GM21423 (cell line): Measurements from ENCODE around the gene TCF15.
"Not testable (repeated sequence)": the region's sequence is repeated elsewhere in the genome, so short reads cannot be mapped to it uniquely, and the experiment has no call there.

Source experiments
- ATAC-seq: cut with Tn5 transposase; IDR thresholded peaks from one replicate; pipeline ENCODE4 v1.9.1; 2021; ENCODE audit warnings: mild to moderate bottlenecking, moderate library complexity; ENCODE audit not compliant: unreplicated experiment

The TCF15 gene

DNA sequence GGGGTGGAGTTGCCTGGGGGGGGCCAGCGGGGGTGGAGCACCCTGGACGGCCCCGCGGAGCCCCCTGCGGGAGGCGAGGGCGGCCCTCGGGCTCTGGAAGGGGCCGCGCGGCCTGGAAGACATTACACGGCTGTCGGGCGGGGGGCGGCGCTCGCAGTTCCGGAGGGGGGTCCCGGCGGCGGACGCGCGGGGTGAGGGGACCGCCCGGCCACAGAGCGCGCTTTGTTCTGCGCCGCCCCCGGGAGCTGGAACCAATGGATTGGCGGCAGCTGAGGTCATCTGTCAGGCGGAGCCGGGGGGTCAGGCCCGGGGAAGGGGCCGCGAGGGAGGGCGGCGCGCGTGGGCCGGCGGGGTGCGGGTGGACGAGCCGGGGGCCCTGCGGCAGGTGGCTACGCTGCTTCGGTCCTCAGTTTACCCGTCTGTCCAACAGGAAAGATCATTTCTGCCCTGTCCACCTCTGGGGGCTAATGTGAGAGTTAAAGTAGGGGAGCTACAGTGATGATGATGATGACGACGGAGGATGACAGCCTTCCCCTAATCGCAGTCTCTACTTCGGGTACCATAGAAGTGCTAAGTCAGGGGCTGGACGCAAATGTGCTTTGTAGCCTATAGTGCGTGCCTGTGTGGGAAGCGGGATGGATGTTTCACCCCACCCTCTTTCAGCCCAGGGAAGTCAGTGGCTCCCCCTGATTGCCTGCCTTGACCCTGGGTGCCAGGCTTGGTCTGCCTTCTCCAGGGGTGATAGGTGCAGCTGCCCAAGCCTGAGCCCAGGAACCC is 32.5 kb upstream of the TCF15 start:
- ATAC-seq = no peak

- ATAC-seq = not testable (repeated sequence)
These were observed 31.9 kb upstream of the TCF15 start for GRCh38 chr20:642013-642397.

DNA sequence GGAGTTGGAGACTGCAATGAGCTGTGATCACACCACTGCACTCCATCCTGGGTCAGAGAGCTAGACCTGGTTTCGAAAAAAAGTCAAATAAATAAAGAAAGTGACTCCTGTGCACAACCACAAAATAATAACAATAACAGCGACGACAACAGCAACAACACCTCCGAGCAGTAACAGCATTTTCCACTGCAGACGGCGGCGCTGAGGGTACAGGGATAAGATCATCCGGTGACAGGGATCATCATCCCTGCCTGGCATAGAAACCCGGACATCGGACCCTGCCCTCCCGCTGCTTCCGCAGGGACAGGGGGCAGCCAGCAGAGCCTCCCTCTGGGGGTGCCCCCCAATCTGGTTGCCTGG is 31.4 kb upstream of the TCF15 start:
- ATAC-seq = no peak

DNA sequence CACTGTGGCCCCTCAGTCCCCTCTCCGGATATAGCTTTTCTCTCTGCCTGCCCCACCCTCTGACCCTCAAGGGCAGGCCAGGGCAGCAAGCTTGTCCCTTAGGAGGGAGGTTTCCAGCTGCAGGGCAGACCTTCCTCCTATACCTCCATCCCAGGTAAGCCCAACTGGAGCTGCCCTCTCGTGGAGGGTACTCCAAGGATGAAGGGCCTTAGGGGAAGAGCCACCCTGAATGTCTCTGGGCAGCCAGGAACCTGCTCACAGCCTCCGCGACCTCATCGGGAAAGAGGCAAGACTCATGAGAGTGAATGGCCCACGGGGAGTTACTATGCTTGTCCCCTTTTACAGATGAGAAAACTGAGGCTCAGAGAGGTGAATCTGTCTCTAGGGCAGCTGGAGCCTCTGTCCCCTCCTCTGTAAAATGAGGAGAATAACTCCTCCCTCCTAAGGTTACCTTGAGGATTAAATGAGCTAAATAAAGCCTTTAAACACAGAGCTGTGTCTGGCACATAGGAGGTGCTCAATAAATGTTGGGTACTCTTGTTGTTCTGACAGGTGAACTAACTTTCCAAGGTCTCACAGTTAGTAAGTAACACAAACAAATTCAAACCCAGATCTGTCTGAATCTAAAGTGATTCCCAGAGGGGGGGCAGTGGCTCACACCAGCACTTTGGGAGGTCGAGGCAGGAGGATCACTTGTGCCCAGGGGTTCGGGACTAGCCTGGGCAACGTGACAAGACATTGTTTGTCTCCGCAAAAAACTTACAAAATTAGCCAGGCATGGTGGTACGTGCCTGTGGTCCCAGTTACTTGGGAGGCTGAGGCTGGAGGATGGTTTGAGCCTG is 30.8 kb upstream of the TCF15 start:
- no peak for ATAC-seq

- ATAC-seq = no peak
These were observed 28.5 kb upstream of the TCF15 start for GRCh38 chr20:638579-638978.

- no peak for ATAC-seq
These were observed 27.4 kb upstream of the TCF15 start for GRCh38 chr20:637559-637958.

- ATAC-seq = no peak
These were observed 25.8 kb upstream of the TCF15 start for GRCh38 chr20:635893-636338.

DNA sequence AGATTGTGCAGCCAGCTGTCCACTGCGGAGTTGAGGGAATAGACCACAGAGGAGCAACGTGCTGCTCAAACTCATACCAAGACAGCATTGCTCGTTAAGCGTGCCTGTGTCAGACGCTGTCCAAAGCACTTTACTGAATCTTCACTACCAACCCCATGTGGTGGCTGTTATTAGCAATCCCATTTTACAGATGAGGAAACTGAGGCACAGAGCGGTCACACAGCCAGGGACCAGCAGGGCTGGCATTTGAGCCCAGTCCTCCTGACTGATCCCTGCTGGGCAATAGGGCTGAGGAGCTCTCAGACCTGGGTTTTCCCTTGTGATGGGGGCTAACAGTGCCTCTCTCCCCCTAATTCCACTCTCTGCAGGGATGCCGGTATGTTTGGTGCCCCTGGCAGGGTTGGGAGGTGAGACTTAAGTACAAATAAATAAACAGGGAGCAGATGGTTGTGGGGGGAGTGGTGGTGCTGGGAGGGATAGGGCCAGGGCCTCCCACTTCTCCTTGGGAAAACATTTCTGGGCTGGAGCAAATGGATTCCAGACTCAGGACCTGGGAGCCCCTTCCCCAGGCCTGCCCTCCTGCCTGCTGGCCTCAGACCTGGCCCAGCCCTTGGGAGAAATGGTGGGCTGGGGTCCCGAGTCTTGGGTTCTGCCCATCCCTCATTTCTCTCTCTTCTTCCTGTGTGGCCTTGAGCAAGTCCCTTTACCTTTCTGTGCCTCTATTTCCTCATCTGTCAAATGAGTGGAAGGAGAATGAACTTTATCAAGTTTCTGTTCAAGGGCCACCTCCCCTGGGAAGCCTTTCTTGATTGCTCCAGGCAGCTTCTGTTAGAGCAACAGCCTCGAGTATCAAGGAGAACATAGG is 25.2 kb upstream of the TCF15 start:
- no peak for ATAC-seq

- no peak for ATAC-seq
These were observed 24.2 kb upstream of the TCF15 start for GRCh38 chr20:634148-634925.

GRCh38 chr20:631101-631500 is 21.0 kb upstream of the TCF15 start:
- ATAC-seq = no peak

DNA sequence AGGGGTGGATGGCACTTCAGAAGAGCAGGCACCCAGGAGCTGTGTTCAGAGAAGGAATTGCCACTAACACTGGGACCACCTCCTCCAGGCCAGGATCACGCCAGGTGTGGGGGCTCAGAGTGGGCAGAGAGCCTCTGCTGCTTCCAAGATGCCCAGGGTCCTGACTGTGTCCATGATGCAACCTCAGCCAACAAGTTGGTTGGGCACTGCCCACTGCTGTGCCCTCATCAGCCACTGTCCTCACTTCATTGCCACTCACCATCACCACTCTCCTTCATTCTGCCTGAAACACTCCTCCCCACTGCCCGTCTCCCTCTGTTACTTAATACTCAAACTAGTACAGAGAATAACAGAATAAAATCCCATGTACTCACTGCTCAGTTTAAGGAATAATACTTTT is 16.5 kb upstream of the TCF15 start:
- no peak for ATAC-seq

- no peak for ATAC-seq
These were observed 15.3 kb upstream of the TCF15 start for GRCh38 chr20:625360-625932.

DNA sequence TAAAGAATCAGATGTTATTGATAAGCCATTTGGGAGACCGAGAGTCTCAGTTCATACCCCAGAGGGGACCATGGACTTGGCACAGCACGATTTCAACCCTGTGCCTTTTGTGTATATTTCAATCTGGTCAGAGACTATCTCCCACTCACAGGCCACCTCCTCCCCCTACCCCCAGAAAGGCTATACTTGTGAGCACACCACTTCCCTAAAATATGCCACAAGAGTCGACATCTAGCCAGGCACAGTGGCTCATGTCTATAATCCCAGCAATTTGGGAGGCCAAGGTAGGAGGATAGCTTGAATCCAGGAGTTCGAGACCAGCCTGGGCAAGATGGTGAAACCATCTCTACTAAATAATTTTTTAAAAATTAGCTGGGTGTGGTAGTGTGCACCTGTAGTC is 13.6 kb upstream of the TCF15 start:
- ATAC-seq = no peak

- no peak for ATAC-seq
These were observed 12.9 kb upstream of the TCF15 start for GRCh38 chr20:623021-623420.

DNA sequence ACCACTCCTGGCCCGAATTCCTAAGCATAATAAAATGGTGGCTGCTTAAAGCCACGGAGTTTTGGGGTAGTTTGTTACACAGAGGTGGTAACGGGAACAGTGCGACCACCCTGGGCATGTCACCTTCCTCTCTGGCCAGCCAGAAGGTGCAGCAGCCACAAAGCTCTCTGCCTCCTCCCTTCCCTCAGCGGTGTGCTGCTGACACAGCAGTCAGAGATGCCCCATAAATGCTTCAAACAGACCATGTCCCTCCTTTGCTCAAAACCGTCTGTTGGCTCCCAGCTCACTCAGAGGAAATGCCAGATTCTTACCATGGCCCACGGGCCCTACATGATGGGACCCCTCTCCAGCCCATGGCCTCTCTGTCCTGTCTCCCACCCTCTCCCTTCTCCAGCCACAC is 12.1 kb upstream of the TCF15 start:
- ATAC-seq = no peak

GRCh38 chr20:621125-621756 is 11.1 kb upstream of the TCF15 start:
- ATAC-seq = no peak

GRCh38 chr20:620246-620645 is 10.1 kb upstream of the TCF15 start:
- no peak for ATAC-seq

DNA sequence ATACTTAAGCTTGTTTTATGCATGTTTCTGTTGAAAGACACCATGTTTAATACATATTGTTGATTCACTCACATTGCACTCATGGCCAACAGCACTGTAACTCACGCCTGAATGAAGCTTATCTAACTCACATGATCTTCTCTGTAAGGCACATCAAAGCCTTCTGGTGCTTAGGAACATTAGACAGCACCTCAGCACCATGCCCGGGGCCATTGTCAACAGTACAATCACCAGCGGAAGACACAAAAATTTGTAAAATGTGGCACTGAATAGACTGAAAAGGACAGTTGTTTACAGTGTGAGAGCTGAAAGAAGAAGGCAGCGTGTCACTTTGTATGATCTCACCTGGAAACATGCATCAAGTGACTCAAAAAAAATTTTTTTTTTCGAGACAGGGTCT is 8.9 kb upstream of the TCF15 start:
- ATAC-seq = no peak

DNA sequence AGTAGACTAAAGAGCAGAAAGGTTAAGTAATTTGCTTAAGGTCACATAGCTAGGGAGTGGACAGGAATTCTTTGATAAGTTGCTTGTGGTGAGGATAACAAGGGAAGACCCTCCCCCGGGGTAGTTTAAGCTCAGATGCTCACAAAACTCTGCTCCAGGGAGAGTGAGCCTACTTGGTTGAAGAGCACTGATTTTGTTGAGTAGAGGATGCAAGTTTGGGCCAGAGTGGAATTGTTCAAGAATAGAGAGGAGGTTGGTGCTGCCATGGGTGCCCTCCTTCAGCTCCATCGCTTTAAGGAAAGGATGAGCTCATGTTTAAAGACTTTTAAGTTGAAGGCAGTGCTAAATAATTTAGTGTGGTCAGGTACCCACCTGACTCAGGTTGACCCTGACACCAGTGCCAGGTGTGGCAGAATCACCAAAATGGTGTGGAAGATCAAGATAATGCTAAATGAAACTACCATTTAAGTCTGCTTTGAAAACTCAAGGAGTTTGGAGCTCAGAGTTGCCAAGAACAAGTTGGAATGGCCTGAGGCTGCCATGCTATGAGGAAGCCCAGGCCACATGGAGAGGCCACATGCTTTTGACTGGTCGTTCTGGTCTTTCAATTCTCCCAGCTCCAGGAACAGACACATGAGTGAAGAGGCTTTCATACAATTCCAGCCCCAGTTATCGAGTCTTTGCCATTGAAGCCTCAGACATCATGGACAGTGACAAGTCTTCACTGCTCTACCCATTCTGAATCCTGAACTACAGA is 8.0 kb upstream of the TCF15 start:
- no peak for ATAC-seq
